NCI-H2107 (cell line): ENCODE data around the gene AGPAT4.

ENCODE experiments used
- DNase-seq: peaks from one replicate; lab custom pipeline; 2025; lab: John Stamatoyannopoulos, UW

AGPAT4 gene

DNA sequence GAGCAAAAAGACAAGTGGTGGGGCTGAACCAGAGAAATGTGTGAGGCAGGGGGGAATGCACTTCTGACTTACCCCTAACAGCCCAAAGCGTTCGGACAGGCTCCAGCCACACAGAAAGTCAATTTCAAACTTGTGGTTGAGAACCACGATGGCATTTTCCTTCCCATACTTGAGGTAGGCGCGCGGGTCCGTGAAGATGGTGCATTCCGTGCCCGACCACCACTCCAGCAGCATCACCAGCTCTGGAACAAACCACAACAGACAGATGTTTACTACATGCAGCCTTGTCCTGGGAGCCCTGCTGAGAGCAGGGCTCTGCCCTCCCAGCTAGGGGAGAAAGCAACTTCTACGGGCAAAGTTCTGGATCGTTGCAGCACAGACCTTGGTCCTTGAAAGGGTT is 107.7 kb downstream of the AGPAT4 start:
- no peak for DNase-seq

DNA sequence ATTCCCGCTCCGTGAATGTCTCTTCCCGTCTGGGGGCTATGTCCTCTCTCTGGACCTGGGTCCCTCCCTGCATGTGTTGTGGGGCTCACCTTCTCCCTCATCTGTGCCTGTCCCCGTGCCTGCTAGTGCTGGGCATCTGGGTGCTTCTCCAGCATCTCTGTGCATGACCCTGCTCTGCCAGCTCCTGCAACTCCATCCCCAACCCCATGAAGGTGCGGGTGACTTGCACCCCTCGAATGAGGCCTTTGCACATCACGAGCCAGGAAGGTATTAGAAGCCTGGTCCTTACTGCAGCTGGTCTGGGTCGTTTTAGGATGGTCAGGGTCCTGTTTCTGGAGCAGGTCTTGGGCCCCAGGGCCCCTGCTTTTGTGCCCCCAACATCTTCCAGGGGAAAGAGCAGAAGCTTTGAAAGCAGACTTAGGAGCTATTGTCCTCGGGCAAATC is 109.7 kb downstream of the AGPAT4 start:
- no peak for DNase-seq

DNA sequence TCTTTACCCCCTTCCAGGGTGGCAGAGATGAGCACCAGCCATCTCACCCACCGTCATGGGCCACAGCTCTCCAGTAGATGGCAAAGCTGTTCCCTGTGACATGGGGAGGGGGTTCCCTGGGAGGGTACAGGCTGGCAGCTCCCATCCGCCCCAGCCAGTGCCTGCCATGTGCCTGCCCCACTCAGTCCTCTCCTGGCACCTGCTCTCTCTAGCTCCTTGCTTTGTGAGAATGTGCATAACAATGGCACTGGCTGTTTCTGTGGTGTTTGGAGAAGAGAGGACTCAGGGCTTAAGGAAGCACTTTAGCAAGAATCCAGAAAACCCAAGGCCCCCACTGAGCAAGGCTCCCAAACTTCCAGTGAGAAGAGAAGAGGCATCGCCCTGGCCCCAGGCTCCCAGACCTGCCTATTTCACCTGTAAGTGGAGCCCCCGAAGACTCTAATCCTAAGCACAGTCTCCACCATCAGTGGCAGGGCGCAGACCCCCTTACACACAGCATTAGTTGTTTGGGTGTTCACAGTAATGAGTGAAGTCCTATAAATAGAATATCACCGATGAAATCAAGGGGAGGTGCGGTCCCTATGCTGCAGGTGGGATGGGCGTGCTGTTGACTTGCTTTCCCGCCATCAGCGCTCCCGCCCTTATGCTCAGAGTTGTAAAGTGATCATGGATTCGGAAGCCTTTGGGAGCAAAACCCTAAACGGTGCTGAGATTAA is 110.2 kb downstream of the AGPAT4 start:
- no peak for DNase-seq

DNA sequence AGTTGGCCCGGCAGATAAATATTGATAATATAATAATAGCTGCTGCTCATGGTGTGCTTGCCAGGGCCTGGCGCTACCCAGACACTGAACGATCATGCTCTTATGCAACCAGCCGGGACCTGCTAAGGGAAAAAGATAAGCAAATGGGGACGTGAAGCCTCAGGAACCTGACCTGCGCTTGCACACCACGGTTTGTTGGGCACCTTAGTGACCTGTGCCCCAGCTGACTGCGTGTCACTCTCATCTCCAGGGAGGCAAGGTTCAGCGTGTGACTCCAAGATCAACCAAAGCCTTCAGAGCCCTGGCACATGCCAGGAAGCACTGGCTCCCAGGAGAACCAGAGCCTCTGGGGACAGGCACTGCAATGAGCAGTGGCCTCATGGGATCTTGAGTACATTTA is 111.1 kb downstream of the AGPAT4 start:
- no peak for DNase-seq

DNA sequence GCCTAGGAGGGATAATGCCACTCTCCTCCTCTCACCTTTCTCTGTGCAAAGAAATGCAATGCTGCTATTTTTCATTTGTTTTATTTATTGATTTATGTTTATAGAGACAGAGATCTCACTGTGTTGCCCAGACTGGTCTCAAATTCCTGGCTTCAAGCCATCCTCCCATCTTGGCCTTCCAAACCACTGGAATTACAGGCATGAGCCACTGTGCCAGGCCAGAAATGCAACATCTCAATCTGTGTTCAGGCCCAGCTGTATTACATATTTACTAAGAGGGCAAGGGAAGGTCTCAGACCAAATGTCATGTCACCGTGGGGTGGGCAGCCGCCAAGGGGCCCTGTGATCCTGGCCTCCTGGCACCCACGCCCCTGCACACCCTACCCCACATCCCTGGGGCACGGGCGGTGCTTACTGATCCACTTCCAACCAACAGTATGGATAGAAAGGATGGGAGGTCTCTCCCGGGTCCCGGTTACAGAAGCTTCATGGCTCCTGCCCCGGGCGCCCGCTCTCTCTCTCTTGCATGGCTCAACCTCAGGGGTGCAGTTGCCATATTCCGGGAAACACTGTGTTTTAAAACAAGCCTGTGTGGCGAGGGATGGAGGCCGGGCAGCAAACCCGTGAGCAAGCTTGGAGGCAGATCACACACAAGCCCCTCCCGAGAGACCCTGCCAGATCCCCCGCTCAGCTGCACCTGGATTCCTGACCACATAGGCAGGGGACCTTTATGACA is 111.8 kb downstream of the AGPAT4 start:
- no peak for DNase-seq

DNA sequence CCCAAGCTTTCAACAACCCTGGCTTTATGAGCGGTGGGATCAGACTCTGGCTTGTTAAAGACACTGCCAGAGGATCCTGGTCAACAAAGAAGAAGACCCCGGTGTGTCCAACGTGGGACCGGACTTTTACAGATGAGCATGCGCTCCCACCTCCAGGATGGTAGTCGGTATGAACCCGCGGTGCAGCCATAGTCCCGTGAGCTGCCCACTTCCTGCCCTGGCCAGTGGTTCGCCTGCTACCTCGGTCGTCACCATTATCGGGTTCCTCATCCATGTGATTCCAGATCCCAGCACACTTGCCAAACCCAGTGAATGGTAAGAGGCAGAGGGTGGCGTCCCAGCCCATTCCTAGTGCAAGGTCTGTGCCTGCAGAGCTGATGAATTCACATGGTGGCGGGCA is 112.7 kb downstream of the AGPAT4 start:
- no peak for DNase-seq

DNA sequence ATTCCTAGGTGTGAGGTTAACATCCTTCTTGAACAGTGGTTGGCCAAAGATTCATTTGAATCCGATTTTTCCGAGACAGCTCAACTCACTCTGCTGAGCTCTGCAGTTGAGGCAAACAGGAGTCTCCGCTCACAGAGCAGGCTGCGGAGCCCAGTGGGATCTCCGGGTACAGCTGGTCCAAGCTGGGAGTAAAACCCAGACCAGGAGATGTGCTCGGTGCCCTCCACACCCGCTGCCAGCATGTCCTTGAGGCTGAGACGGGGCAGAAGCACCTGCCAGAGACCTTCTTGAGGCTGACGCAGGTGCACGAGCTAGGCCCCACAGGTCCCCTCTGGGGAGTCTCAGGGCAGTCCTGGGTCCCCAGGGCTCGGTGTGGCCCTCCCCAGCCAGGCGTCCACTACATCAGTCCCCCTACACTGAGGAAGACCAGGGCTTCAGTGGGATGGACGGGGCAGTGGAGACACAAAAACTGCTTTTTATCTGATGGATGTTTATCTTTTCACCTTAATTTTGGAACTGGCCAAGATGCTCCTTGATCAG is 119.0 kb downstream of the AGPAT4 start:
- DNase-seq = no peak

DNA sequence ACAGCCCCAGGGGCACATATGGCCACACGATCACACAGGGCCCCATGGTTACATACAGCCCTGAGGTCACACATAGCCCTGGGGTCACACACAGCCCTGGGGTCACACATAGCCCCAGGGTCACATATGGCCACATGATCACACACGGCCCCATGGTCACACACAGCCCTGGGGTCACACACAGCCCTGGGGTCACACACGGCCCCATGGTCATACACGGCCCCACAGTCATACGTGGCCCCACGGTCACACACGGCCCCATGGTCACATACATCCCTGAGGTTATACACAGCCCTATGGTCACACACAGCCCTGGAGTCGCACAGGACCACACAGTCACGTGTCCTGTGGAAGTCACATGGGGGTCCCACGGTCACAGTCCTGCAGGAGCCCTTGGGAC is 120.1 kb downstream of the AGPAT4 start:
- no peak for DNase-seq

DNA sequence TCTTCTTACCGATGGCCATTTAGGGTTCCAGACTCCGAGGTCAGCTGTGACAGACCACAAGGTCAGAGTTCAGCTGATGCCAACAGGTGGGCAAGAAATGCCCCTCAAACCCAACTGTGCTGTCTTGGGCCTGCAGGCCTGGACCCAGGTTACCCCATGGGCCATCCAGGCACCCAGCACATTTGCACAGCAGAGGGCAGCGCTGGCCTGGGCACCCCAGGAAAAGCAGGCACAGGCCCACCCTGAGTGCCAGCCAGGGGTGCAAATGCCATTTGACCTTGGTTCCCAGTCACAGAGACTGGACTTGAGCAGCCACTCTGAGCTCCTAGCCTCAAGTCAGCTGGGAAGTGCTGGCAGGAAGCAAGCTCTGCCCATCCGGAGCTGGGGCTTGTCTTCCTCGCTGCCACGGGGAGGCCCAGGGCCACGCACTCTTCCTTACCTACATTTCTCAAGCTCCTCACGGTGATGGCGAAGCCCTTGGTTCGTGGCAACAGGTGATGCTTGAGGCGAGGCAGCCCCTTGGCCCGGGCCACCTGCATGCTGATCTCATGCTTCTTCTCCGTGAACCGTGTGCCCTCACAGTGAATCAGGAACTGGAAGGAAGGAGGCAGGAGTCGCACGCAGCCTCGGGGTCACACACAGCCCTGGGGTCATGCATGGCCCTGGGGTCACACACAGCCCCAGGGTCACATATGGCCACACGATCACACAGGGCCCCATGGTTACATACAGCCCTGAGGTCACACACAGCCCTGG is 120.8 kb downstream of the AGPAT4 start:
- no peak for DNase-seq

DNA sequence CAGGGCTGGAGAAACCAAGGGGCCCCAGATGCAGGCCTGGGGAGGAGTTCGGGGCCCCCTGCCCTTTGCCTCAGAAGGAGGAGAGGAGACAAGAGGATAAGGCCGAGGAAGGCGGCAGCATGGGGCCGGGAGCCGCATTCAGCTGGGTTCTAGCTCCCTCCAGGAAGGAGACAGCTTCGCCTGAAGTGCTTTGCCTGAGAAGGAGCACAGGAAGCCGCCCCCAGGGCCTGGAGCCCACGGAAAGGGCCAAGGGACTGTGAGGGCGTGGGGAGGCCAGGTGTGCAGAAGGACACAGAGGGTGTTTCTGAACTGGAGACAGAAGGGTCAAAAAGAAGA is 121.4 kb downstream of the AGPAT4 start:
- no peak for DNase-seq

DNA sequence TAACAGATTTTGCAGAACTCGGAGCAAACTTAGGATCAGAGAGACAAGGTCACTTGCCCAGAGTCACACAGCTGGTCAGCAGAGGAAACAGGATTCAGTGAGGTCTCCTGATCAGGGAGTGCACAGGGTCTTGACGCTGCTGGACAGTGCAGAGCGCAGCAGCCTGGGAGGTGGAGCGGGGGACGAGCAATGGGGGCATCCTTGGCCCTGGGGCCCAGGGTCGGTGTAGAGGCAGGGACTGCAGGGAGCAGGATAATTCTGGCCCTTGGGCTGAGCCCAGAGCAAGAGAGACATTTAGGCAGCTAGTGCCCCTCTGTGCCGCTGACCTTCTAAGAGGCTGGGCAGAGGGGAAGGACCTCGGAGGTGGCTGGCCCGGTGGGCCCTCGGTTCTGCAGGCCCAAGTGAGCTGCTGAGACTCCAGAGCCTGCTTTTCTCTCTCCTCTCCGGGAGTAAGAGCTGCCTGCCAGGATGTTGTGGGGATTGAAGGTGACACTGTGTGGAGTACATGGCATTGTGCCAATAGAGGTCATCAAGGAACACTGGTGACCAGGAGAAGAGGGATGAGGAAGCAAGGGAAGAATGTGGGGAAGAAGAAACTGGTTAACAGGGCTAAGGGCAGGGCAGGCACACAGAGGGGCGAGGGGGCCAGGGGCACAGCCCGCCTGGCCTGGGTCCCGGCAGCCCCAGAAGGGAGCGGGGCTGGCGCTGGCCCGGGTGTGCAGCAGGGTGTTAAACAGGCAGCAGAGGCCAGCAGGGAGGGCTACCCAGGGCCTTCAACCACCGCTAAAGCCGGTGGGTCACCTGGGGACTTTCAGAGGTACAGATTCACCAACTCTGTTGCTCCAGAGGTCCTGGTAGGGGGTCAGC is 122.0 kb downstream of the AGPAT4 start:
- DNase-seq = no peak

DNA sequence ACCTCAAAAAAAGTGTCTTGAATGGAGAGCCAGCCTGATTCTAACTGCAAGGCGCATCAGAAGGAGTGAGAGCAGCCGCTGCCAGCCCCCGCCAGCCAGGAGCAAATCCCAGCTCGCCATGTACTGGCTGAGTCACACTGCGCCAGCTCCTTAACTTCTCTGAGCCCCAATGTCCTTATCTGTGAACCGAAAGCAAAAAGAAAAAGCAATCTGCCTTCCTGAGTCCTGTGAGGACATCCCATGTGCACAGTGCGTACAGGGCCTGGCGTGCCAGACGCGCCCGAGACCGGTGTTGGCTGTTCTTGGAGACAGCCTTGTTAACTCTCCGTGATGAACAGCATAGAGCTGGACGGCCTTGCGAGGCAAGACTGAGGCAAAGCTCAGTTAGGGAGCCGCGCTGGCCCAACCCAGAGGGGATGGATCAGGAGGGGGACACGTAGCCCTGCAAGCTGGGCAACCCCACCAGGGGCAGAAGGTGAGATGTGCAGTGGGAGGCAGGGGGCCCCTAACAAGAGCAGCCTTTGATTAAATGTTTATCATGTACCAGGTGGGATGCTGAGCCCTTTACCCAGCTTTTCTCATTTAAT is 122.7 kb downstream of the AGPAT4 start:
- DNase-seq = no peak

DNA sequence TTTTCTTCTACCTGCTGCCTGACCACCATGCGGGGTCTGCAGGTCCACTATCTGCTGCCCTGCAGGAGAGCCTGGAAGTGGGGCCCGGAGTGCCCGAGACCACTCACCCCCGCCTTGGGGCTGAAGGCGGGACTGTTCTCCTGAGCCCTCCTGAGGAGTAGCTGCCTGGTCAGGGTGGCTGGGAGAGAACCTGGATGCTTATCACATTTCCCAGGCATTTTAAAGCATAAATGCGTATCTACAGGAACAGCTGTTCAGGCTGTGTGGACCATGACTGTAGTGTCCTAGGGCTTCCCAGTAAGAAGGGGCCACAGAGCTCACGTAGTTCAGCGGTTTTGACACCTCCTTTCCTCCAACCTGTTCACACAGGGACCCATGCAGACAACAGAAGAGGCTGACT is 123.3 kb downstream of the AGPAT4 start:
- DNase-seq = no peak

DNA sequence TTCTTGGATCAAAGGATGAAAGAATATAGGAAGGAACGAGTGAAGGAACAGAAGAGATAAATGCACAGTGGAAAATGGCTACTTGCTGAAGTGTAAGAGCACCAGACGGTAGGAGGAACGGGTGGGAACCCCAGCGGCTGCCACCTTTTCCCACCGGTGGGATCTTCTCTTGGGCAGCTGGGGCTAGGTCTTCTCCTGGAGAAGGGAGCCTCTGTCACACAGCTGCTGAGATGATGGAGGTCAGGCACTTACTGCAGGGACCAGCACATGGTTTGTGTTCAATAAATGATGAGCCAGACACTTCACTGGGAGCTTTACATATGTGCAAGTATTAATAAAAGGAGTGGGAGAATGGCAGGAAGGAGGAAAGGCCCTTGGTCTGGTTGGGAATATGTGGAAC is 123.7 kb downstream of the AGPAT4 start:
- no peak for DNase-seq

DNA sequence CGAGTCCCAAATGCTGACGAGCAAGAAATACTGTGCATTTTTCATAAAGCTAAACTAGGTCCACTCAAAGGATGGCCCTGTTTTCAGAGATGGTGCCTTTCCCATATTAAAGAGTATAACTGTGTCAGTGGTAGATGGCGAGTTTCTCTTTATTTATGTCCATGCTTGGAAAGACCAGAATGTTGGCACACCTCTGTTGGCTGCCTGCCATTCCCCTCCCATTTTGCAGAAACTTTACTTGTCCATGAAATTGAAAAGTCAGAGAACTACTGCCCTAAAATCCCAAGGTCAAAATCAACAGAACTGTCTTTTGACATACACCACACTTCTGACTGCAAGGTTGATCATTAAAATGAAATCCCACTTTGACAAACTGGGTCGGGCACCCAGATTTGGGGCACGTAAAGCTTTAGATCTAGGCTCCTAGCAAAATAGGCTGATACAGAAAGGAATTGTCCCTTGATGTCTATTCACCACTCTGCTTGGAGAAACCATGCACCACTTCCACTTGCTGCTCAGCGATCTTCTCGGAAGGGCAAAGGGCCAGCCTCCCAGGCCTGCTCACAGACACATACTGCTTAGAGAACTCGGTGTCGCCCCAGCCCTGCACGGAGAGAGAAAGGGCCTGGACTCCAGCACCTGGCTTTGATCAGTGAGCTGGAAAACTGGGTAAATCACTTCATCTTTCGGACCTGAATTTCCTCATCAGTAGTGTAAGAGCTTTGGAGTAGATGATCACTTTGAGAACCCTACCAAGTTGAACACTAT is 130.0 kb downstream of the AGPAT4 start:
- no peak for DNase-seq

DNA sequence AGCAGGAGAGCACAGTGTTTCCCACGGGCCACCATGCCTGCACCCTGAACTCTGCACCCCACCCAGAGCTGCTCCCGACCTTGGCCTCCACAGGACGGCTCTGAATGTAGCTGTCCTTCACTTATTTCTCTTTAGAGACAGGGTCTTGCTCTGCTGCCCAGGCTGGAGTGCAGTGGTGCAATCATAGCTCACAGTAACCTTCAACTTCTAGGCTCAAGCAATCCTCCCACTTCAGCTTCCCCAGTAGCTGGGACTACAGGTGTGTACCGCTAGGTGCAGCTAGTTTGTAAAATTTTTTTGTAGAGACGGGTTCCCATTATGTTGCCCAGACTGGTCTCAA is 130.9 kb downstream of the AGPAT4 start:
- DNase-seq = no peak

DNA sequence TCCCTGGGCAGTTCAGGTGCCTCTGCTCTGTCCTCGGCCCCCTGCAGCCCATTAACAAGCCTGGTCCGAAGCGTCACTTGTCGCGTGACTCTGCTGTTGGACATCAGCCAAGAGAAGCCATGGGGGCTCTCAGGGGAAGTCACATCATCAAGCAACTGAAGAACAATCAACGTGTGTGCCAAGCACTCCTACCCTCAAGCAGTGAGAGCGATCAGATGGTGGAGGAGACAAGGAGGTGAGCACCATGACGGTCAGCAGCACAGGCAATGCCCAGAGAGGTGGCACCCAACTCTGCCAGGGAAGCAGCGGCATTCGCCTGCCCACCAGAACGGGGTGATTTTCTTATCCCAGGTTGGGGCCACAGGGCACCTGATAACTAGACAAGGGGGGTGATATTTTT is 132.7 kb downstream of the AGPAT4 start:
- DNase-seq = no peak

DNA sequence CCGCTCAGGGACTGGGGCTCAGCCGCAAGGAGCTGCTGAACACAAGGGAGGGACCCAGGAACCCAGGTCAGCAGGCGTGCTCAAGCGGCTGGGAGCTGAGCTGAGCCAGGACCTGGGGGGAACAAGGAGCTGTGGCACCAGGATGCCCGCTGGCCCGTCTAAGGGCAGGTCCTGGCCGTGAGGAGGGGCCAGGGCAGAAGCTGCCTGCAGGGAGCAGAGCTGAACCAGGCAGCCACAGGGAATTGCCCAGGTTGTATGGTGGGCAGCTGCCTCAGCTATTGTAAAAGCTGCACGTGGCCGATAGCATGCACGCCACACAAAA is 133.3 kb downstream of the AGPAT4 start:
- no peak for DNase-seq

DNA sequence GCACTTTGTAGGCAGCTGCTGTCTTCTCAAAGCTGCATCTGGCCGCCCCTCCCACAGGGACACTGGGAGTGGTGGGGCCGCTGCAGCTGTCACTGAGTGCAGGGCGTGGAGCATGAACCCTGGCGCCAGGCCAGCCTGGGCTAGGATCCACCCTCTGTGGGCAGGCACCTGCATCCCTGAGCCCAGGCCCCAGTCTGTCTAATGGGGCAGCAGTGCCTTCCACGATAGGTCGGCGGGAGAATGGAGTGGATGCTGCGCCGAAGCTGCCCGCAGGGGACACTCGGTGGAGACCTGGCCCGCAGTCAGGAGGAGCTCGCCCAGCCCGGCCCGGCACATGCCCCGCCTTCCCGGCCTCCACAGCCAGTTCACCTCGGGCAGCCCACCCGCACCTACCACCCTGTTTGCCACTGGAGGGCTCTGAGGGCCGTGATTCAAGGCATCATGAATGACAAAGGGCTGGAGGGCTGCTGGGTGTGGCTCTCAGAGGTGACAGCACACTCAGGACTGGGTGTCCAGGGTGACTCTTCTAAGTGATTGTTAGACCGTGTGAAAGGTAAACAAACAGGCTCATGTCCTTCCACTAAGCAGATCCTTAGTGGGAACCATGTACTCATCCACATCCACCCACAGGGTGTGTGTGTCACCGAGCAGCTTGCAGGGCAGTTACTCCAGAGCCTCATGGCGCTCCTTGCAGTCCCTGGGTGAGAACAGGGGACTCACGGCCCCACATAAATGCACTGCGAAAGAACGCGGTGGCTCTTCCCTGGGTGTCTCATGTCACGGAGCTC is 133.9 kb downstream of the AGPAT4 start:
- DNase-seq = no peak

DNA sequence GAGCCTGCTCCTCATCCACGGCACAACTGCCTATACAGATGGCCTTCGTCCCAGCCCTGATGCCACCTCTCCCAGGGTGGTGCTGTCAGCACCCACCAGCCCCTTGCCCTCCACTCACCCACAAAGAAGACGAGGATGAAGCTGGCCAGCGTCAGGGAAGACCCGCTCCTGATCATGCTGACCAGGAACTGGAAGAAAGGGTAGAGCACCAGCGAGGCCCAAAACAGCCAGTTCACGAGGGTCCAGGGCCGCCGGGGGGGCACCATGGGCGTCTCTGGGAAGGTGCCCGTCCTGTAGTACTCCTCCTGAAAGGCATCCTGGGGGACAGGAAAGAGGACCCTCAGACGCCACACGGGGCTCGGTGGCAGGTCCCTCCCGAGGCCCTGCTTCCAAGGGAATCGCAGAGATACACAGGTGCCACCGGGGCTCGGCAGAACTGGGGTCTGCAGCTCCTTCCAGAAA is 134.5 kb downstream of the AGPAT4 start:
- no peak for DNase-seq
